DMS53 (cell line): ENCODE data around the gene TMEM245.

Experiments
- DNase-seq: peaks from one replicate; lab custom pipeline; 2025; lab: John Stamatoyannopoulos, UW

TMEM245 gene

GRCh38 chr9:109101202-109101595 lies 18.5 kb downstream of the TMEM245 start:
- DNase-seq, result no peak

- DNase-seq, result no peak
Observed at GRCh38 chr9:109100543-109101201, 19.1 kb downstream of the TMEM245 start.

DNA sequence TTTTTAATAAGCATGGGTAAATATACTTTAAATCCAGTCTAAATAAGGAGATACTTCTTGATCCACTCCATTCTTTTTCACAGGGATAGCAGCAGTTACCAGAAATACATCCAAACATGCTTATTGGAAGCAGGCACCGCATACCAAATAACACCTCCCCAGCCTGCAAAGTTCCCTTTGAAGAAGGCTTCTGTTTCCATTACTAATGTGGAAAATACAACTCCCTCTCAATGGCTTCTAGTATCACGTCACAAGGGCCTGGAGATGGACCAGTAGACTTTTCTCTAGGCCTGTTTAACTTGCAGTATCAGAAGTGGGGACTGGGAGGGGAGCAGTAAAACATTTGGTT lies 20.8 kb downstream of the TMEM245 start:
- no peak for DNase-seq

- peak; percentile 33 for DNase-seq
Observed at GRCh38 chr9:109098171-109098959, 21.4 kb downstream of the TMEM245 start.

GRCh38 chr9:109097146-109097545 lies 22.6 kb downstream of the TMEM245 start:
- no peak for DNase-seq

GRCh38 chr9:109095321-109095720 lies 24.4 kb downstream of the TMEM245 start:
- DNase-seq, result no peak

DNA sequence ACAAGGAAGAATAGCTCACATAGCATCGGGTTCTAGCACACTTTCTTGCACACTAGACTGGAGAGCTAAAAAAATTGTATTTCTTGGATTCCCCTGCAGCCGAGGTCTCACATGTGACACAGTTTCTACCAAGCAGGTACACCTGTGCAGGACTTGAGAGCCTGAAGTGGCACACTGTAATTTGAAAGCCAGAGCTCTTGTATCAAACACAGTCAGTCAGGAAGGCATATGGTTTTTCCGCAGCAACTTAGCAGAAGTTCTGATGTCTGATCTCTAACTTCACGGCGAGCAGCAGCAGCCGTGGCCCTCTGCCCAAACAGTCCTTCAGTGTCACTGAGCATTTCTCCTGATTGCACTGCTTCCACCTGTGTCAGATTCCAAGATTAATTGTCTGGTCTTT lies 25.5 kb downstream of the TMEM245 start:
- DNase-seq, result no peak

DNA sequence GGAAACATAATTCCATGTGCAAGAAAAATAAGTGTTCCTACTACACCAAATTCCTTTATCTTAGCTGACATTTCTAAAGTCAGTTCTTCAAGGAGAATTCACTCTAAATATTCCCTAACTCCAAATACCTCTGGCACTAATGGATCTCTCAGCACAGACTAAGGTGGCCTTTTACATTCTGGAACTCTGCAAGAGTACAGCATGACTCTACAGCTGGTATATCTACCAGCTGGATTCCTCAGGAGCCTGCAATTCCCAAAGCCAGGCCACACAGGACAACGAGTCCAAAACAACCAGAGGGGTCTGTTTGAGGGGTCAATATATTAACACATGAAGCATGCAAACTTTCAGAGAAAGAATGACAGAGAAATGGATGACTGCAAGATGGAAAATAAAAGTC lies 27.2 kb downstream of the TMEM245 start:
- no peak for DNase-seq

DNA sequence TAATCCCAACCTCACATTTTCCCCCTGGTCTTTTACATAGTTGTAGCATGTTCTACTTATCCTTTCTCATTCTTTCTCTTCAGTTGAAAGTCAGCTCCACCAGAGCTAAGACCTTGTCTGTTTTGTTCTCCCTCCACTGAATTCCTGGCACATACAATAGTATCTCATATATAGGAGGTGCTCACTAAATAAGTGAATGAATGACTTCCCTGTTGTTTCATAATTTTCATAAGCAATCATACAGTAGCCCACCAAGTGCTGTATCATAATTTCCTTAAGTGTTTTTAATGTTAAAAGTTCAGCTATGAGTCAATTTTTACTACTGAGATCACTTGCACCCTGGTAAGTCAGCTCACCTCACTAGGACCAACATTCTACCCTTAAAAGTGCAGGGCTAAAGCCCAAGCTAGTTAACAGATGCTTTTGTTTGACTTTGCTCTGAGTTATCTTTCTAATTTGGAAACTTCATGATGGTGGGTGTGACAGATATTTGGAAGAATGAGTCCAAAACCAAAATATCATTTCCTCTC lies 27.6 kb downstream of the TMEM245 start:
- no peak for DNase-seq

- DNase-seq, result no peak
Observed at GRCh38 chr9:109088221-109088620, 31.5 kb downstream of the TMEM245 start.

- DNase-seq, result no peak
Observed at GRCh38 chr9:109087795-109088194, 32.0 kb downstream of the TMEM245 start.

GRCh38 chr9:109086221-109086620 lies 33.5 kb downstream of the TMEM245 start:
- no peak for DNase-seq

DNA sequence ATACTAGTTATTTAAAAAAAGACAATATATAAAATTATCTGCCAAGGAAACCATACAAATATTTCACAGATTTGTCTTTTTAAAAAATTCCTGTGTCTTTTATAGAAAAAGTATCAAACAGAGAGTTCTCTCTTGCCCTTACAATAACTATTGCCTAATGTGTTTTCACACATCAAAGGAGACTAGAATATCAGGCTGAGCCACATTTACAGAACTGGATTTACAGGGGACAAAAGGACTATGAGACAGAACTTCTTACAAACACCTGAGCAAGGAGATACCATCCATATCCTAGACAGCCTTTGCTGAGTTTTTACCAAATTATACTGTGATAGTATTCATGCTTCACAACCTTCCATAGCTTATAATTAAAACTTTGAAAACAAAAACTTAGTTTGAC lies 34.2 kb downstream of the TMEM245 start:
- DNase-seq, result no peak

DNA sequence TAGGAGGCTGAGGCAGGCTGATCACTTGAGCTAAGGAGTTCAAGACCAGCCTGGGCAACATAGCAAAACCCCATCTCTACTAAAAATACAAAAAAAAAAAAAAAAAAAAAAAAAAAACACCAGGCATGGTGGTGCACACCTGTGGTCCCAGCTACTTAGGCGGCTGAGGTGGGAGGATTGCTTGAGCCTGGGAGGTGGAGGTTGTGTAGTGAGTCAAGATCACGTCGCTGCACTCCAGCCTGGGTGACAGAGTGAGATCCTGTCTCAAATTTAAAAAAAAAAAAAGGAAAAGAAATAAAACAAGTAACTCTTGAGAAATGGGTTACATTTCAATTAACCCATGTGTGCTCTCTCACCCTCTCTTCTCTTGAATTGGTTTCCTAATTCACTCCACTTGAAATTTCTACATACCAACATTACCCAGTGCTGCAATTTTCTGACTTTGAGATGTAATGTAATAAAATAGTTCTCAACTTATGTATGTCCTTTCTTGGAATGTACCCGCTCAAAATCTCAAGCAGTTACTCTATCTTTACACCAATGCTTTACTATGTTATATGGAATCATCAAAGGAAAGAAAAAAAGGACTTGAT lies 35.8 kb downstream of the TMEM245 start:
- DNase-seq, result no peak

GRCh38 chr9:109083141-109083540 lies 36.6 kb downstream of the TMEM245 start:
- no peak for DNase-seq

- no peak for DNase-seq
Observed at GRCh38 chr9:109082091-109082620, 37.6 kb downstream of the TMEM245 start.

GRCh38 chr9:109074236-109074889 lies 45.4 kb downstream of the TMEM245 start:
- DNase-seq, result no peak

DNA sequence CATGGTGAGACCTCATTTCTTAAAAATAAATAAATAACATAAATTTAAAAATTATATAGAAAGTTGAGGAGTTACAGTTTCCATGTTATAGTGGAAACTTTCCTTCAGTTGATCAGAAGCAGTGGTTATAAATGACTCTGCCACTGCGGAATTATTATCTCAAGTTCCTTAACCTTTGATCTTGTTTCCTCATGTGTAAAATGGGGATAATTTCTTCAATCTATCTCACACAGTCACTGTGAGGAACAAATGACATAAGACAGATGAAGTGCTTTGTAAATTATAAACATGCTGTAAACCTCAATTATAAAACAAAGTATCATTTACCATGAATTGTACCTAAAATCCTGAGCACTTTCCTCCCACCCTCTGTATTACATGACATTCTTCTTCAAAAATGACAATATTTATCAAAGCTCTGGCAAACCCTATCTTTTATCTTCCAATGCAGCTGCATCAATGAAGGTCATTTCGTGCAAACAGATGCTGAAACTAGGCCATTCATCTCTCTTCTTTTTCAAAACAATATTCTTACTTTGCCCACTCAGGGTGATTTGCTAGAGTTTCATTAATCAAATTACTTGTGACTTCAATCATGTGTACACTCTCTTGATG lies 46.8 kb downstream of the TMEM245 start:
- DNase-seq, result no peak

GRCh38 chr9:109072133-109072692 lies 47.5 kb downstream of the TMEM245 start:
- no peak for DNase-seq

DNA sequence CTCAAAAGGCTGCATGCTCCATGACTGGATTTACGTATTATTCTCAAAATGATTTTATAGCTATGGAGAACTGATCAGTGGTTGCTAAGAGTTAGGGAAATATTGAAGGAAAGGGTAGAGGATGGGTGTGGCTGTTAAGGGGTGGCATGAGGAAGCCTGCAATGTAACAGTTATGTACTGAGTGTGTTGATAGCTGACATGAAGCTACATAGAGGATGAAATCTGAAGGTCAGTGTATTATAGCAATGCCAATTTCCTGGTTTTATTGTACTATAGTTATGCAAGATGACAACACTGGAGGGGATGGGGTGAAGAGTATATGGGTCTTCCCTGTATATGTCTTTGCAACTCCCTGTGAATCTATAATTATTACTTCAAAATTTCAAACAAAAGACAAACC lies 51.0 kb downstream of the TMEM245 start:
- no peak for DNase-seq

DNA sequence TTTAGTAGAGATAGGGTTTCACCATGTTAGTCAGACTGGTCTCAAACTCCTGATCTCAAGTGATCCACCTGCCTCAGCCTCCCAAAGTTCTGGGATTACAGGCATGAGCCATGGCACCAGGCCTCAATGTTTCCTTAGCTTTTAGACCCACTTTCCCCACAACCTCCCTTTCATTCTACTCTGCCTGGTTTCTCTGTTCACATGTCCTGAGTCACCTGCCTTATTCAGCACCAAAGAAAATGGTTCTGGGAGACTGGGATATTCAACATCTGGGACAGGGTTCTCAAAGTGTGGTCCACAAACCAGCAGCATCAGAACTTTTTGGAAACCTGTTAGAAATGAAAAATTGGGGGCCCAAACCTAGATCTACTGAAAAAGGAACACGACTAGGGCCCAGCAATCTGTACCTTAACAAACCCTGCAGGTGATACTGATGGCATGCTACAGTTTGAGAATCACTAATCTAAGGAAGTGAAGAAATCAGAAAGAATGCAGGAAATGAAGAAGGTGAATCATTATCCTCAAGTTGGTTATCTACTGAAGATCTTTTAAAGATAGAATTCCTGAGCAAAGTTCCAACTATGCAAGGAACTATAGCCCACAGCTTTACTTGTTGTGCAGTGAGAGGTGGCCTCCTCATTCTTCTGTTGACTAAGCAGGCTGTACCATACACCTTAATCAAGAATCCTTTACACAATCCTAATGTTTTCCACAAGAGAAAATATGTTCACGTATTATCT lies 54.6 kb downstream of the TMEM245 start:
- DNase-seq, result no peak
